ENCODE results near the gene STPG2.

DNA sequence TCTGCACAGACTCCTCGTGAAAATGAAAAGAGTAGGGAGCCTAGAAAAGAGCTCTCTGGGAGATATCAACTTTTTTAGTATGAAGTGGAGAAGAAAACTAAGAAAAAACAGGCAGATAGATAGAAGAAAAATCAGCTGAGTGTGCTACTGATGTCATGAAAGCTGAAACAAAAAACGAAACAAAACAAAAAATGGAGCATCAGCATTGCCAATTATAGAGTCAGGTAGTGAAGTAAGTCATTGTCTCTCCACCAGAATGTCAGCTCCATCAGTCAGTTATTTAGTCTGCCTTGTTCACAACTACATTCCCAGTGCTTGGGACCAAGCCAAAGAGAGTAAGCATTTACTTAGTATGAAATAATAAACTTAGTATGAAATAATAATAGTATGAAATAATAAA, 595.1 kb downstream of the STPG2 start:
- TF ChIP-seq CTCF (conservative IDR thresholded peaks at IDR 0.05; ENCODE audit: low read depth, low read length) (no peak), POLR2A (IDR thresholded peaks at IDR 0.05; ENCODE audit: low read depth, low read length) (no peak)
